Prostate gland (tissue), 1 donor: Measurements from ENCODE around the gene RGS3.

Experiments
- POLR2A ChIP-seq: fragments of 450-650 bp; IDR thresholded peaks from one replicate; pipeline ENCODE4 v1.6.1; 2016; ENCODE audit warnings: antibody characterized with exemption, mild to moderate bottlenecking
- POLR2AphosphoS5 ChIP-seq: sonication (generic); formaldehyde crosslinking; IDR thresholded peaks from one replicate; pipeline ENCODE4 v1.6.1; 2017; ENCODE audit warnings: antibody characterized with exemption

DNA sequence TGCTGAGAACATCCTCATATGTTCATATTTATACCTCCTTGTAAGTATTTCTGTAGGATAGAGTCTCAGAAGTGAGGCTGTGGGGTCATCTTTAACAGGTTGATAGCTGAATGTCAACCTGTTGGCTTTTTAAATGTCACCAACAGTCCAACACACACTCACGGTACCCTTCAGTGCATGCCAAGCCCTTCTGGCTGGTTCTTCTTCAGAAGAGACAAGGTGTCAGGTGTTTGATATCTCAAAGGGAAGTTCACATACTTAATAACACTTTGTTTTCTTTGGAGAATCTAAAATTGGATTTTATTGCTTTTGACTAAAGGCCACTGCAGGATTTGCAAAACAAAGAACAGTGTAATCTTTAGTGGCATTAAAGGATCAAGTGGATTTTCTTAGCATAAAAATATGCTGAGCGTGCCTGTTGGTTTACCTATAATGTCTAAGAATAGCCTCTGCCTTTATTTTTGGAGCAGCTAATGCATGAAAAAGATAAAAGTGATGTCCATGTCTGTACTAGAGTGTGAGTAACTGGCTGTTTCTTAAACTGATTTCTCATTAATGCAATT, 58.2 kb downstream of the RGS3 start:
- TF ChIP-seq POLR2AphosphoS5: peak; percentile 45
- no peak for TF ChIP-seq POLR2A
